Nephron (organoid): ENCODE data around the gene RASA3.

Experiments
- H3K27ac Mint-ChIP-seq, 3 experiments: 2 replicates each; pipeline ENCODE4 v1.8.0; 2020; ENCODE audit warnings: mixed read lengths in 3 of 3, mild to moderate bottlenecking in 2 of 3, moderate library complexity in 1 of 3
- H3K27me3 Mint-ChIP-seq: 2 replicates; pipeline ENCODE4 v1.8.0; 2021; ENCODE audit warnings: low read depth, mild to moderate bottlenecking, moderate library complexity, mixed read lengths
- H3K36me3 Mint-ChIP-seq: 2 replicates; pipeline ENCODE4 v1.8.0; 2020; ENCODE audit warnings: low read depth, mixed read lengths
- H3K4me1 Mint-ChIP-seq: 2 replicates; pipeline ENCODE4 v1.8.0; 2020; ENCODE audit warnings: mixed read lengths
- H3K4me3 Mint-ChIP-seq, 3 experiments: 2 replicates each; pipeline ENCODE4 v1.8.0; 2020; ENCODE audit warnings: mild to moderate bottlenecking in 3 of 3, mixed read lengths in 3 of 3, moderate library complexity in 2 of 3
- H3K9me3 Mint-ChIP-seq: 2 replicates; pipeline ENCODE4 v1.8.0; 2020; ENCODE audit warnings: mixed read lengths
- TF ChIP-seq, protein P1 (sequence below), 3 experiments: fragments of 200-600 bp; sonication (generic); IDR thresholded peaks; one replicate each; pipeline ENCODE4 v1.5.0; 2021; ENCODE audit warnings: antibody characterized with exemption in 3 of 3; ENCODE audit not compliant: unreplicated experiment in 3 of 3

The RASA3 gene

DNA sequence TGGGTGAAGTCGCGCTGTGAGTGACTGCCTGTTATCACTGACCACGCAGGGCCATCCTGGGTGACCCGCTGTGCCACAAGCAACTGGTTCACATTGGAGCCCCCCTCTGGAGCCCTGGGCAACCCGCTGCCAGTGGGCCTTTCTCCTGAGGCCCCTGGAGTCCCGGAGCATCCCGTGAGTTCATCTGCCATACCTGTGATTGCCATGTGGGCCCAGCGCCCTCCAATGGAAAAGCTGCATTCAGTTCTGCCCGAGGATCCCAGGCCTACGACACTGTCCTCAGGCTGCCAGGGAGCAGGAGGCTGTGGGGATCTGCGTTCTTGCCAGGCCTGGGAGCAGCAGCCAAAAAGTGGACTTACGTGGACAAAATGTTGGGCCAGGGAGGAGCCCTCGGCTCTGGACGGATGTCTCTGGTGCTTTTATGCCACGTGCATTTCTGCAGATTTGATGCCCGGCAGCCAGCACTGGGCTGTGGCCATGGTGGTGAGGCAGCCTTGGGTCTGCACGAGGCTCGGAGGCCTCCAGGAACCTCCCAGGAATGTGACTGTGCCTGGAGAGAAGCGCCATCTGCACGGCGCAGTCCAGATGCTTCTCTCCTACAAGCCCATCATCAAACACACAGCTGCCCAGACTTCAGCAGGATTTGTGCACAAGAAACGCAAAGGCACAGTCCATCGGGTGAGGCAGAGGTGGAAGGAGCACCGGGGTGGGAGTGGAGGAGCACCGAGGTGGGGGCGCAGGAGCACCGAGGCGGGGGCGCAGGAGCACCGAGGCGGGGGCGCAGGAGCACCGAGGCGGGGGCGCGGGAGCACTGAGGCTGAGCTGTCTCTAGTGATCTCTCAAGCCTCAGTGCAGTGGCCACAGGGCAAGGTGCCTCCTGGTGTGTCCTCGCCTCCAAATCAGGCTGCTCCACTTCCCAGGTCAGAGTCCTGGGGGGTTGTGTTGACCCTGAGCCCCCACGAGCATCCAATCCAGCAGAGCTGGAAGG lies 202.5 kb downstream of the RASA3 start:
- H3K27me3 Mint-ChIP-seq: peaks cover 24% of the 10 kb centered on the region
- H3K27ac Mint-ChIP-seq: no peak overlapping the region
- no peaks in the 10 kb centered on the region for H3K9me3 Mint-ChIP-seq
- TF ChIP-seq, protein P1, sequence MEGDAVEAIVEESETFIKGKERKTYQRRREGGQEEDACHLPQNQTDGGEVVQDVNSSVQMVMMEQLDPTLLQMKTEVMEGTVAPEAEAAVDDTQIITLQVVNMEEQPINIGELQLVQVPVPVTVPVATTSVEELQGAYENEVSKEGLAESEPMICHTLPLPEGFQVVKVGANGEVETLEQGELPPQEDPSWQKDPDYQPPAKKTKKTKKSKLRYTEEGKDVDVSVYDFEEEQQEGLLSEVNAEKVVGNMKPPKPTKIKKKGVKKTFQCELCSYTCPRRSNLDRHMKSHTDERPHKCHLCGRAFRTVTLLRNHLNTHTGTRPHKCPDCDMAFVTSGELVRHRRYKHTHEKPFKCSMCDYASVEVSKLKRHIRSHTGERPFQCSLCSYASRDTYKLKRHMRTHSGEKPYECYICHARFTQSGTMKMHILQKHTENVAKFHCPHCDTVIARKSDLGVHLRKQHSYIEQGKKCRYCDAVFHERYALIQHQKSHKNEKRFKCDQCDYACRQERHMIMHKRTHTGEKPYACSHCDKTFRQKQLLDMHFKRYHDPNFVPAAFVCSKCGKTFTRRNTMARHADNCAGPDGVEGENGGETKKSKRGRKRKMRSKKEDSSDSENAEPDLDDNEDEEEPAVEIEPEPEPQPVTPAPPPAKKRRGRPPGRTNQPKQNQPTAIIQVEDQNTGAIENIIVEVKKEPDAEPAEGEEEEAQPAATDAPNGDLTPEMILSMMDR (IDR thresholded peaks at IDR 0.05; ENCODE audit: unreplicated experiment in 3 of 3): no peak
- no peaks in the 10 kb centered on the region for H3K36me3 Mint-ChIP-seq
- peaks cover 35% of the 10 kb centered on the region for H3K4me1 Mint-ChIP-seq
- H3K4me3 Mint-ChIP-seq: no peak overlapping the region

DNA sequence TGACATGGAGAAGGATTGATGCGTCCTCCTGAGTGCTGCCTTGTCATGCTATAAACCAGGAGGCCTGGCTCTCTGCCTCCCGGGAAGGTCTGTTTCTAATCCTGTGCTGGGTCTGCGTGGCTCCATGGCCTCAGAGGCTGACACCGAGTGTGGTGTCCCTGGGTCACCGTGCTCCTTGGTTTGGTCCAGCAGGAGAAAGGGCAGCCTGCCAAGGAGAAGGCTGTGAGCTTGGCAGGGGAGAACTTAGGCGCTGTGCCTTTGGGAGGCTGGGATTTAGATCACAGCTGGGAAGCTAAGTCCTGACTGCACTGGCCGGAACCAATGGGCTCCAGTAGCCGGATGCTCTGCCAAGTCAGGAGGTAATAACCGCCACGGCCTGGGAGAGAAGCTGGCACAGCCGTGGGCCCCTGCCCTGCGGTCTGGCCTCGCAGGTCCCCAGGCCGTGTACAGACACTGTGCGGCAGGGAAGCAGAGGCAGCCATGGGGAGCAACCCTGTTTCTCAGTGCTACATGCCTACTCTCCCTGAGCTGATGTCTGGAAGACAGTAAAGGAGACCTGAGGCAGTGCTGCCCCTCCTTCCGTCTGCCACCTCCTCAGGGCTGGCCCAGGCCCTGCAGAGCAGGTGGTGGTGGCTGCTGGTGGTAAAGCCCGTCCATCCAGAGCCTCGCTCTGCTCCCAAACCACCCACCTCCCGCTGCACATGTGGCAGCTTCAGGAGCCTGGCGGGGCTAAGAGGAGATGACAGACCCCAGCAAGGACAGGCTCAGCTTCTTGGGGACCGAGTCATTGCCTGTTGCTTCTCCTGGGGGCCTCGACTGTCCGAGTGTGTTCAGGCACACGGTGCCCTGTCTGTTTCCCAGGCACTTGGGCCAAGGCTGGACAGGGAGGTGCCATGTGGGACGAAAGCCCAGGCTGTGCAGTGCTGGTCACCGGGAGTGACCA lies 203.5 kb downstream of the RASA3 start:
- Mint-ChIP-seq H3K27me3 (peaks cover 19% of the 10 kb centered on the region), H3K36me3 (no peaks in the 10 kb centered on the region), H3K27ac (no peak overlapping the region), H3K4me1 (peaks cover 32% of the 10 kb centered on the region), H3K4me3 (no peak overlapping the region), H3K9me3 (no peaks in the 10 kb centered on the region)
- TF ChIP-seq, protein P1 (IDR thresholded peaks at IDR 0.05; ENCODE audit: unreplicated experiment in 3 of 3): no peak
